GM12864 (cell line): ENCODE measurements around the gene MAP4K4.

Source experiments
- DNase-seq: peaks from one replicate; pipeline ENCODE4 v3.0.0-alpha.2; 2011; ENCODE audit warnings: low read depth
- H3K4me3 ChIP-seq: 2 replicates; pipeline ENCODE4 v1.5.1; 2011; ENCODE audit warnings: mild to moderate bottlenecking, low read depth, low read length, control low read depth
- TF ChIP-seq, protein P1 (sequence below): IDR thresholded peaks from 2 replicates; pipeline ENCODE4 v1.5.1; 2011; ENCODE audit warnings: low read depth, mild to moderate bottlenecking, moderate library complexity, low read length, control low read depth, inconsistent platforms; ENCODE audit errors: missing control alignments

The MAP4K4 gene

DNA sequence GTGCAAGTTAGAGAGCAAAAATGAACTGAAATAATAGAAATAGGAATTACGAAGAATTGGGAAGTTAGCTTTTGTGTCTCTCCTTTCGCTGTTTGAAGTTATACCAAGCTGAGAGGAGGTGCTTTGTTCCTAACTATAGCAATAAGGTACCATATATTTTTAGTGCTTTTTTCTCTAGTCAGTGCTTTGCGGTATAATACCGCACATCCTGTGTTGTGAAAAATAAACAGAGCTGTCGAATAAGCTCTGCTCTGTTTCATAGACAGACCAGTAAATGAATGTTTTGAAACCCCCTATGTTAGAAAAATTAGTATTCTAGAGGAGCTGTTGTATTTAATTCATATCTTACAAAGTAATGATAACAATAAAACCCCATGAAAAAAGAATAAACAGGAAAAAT is 130.8 kb downstream of the MAP4K4 start:
- TF ChIP-seq, protein P1, sequence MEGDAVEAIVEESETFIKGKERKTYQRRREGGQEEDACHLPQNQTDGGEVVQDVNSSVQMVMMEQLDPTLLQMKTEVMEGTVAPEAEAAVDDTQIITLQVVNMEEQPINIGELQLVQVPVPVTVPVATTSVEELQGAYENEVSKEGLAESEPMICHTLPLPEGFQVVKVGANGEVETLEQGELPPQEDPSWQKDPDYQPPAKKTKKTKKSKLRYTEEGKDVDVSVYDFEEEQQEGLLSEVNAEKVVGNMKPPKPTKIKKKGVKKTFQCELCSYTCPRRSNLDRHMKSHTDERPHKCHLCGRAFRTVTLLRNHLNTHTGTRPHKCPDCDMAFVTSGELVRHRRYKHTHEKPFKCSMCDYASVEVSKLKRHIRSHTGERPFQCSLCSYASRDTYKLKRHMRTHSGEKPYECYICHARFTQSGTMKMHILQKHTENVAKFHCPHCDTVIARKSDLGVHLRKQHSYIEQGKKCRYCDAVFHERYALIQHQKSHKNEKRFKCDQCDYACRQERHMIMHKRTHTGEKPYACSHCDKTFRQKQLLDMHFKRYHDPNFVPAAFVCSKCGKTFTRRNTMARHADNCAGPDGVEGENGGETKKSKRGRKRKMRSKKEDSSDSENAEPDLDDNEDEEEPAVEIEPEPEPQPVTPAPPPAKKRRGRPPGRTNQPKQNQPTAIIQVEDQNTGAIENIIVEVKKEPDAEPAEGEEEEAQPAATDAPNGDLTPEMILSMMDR, result no peak
- no peak for DNase-seq
- no peak overlapping the region for H3K4me3 ChIP-seq

DNA sequence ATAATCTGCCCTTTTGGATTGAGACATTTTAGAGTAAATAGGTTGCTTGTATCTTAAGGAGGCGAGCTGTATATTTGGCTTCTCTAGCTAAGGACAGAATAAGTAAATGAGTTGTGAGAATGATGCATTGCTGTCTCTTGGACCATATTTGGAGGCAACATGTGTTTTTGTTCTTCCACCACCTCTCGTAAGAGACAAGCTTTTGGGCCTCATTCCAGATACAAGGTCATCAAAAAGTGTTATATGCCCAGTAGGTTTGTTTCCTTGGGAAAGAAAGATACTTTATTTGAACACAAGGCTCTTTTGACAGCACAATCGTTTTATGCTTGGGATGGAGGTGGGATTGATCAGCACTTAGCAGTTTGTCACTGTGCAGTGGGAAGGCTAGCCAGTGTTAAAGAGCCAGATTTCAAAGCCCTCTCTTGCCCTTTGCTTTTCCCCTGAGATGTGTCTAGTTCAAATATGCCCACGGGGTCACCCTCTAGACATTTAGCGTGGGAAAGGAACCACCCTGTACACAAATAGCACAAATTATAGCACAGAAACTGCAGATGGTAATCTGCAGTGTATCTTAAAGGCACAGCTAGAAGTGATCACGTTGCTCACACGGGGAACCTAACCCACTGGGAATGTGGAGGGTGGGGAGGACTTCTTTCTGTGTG is 131.3 kb downstream of the MAP4K4 start:
- H3K4me3 ChIP-seq, result no peak overlapping the region
- TF ChIP-seq, protein P1, result no peak
- DNase-seq, result no peak

DNA sequence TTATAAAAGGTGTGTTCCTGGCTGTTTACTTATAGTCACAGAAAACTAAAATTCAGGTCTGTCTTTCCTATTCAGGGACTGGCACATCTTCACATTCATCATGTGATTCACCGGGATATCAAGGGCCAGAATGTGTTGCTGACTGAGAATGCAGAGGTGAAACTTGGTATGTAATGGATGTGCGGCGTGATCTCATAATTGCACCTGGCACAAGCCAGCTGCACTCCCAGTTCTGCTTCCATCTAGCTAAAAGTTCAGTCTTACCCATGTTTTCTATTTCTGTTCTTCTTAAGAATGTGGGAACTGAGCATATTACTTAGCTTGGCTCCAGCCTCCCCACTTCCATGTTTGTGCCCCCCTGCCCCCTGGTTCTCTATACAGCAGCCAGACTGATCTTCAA is 131.9 kb downstream of the MAP4K4 start:
- TF ChIP-seq, protein P1, result no peak
- DNase-seq, result no peak
- no peak overlapping the region for H3K4me3 ChIP-seq

DNA sequence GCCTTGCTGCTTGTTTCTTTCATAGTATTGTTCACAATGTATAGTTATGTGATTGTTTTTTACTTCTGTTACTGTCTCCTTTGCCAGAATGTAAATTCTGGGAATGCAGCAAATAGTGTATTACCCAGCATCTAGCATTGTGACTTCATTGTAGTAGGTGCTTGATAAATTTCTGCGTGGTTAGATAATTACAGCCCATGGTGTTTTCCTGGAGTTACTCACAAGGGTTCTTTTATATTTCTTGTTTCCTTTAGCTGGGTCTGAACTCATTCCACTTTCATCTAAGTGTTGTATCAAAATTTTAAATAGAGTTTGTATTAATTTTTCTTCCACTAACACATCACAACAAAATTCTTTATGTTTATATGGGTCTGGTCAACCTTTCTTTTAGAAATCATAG is 132.6 kb downstream of the MAP4K4 start:
- TF ChIP-seq, protein P1, result no peak
- no peak for DNase-seq
- H3K4me3 ChIP-seq, result no peak overlapping the region

DNA sequence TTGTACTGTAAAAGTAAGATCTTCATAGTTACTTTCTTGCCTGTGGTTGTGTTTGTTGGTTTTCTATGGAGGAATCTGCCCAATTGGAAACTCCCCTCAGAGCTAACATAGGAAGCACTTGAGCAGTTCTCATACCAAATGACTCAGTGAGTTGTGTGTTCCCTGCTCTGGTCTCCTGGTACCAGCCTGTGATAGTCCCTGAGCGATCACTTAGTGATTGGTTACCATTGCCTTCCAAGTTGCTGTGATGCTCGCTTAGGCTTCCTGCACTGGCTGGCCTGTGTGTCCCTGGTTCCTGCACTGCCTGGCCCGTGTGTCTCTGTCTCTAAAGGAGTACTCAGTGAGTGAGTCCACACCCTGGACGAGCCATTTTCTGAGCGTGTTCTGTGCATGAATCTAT is 133.0 kb downstream of the MAP4K4 start:
- peak; percentile 15 for DNase-seq
- H3K4me3 ChIP-seq, result no peak overlapping the region
- TF ChIP-seq, protein P1, result no peak

DNA sequence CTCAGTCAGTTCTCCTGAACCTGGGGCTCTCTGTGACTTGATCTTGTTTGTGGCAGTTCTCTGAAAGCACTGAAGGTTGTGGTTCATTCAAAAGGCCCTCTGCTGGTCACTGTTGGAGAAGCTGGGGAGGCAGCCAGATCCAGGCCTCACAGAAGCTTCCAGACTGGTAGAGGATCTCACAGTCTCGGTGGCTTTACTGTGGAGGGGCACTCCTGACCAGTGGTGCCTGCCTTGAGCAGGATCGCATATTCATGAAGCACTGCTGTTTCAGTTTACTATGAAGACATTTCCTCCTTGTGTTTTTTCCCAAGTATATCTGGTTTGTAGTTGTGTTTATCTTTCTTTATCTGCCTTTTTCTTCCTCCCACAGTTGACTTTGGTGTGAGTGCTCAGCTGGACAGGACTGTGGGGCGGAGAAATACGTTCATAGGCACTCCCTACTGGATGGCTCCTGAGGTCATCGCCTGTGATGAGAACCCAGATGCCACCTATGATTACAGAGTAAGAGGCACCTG is 133.9 kb downstream of the MAP4K4 start:
- DNase-seq, result peak; percentile 33
- TF ChIP-seq, protein P1, result peak; percentile 84
- no peak overlapping the region for H3K4me3 ChIP-seq

DNA sequence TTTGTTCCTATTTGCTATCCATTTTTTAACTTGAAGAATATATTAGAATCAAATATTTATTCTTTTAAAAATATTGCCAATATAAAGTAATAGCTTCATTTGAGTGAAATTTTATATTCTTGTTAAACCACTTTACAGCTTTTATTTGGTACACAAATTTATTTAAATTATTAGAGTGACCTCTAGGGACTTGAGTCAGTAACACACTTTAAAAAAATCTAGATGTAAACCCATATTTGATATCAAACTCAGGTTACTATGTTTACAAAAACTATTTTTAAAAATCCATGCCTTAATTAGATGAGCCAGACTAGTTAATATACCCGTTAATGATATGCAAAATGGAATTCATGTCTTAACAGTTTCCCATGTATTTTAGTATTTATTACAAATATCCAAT is 134.6 kb downstream of the MAP4K4 start:
- H3K4me3 ChIP-seq, result no peak overlapping the region
- DNase-seq, result no peak
- TF ChIP-seq, protein P1, result no peak
